ENCODE data around the gene FERMT1. TPM values are rescaled to one million over a fixed set of nuclear protein-coding genes. Genes with fewer than 3 reads are reported as not detected.
"Not testable (repeated sequence)": the region's sequence is repeated elsewhere in the genome, so short reads cannot be mapped to it uniquely, and the experiment has no call there.

FERMT1 gene
- total RNA-seq, 4 donors from 2014 or later, result 0.16 to 2.2 (median 1.0) TPM

DNA sequence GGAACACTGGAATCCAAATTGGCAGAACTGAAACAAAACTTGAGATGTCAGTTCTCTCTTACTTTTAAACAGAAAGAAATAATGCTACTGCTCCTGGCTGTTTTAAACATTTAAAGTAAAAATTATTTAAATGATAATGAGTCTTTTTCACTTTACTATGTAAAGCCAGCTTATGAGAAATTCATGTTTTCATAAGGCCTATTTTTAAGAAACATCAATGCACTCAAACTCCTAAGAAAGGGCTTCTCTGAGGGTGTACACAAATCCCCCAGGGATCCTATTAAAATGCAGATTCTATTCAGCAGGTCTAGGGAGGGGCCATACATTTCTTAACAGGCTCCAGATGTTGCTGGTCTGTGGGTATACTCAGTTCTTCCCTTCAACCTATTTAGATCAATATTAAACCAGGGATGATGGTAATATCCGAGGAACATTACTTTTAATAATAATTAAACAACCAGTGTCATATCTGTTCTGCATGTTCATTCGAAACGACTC lies 2.3 kb downstream of the FERMT1 start:
- peaks cover 0 to 16% (median 3%) of the 10 kb centered on the region in 3 donors for H3K4me1 ChIP-seq
- no peak overlapping the region for H3K4me3 ChIP-seq
- no peak overlapping the region for H3K27ac ChIP-seq
- 79 to 80% methylated on average over 3 of the region's 3 CpGs for WGBS, 2 donors (ENCODE audit: low coverage in 1 of 2)
- peaks cover 54% of the 10 kb centered on the region for H3K27me3 ChIP-seq
- peaks cover 0 to 3% of the 10 kb centered on the region in 2 donors for H3K36me3 ChIP-seq
- no peaks in the 10 kb centered on the region for H3K9me3 ChIP-seq
- TF ChIP-seq CTCF (IDR thresholded peaks at IDR 0.05) (no peak), EP300 (IDR thresholded peaks at IDR 0.05) (no peak), POLR2A (IDR thresholded peaks at IDR 0.05) (no peak), POLR2AphosphoS5 (IDR thresholded peaks at IDR 0.05) (no peak)
- no peak for ATAC-seq

- TF ChIP-seq CTCF (IDR thresholded peaks at IDR 0.05) (no peak), EP300 (IDR thresholded peaks at IDR 0.05) (no peak), POLR2A (IDR thresholded peaks at IDR 0.05) (no peak), POLR2AphosphoS5 (IDR thresholded peaks at IDR 0.05) (no peak)
- Histone ChIP-seq H3K27me3 (peaks cover 17% of the 10 kb centered on the region), H3K36me3 (peaks cover 0 to 13% of the 10 kb centered on the region in 2 donors), H3K27ac (no peak overlapping the region), H3K9me3 (peaks cover 0 to 28% (median 0%) of the 10 kb centered on the region in 3 donors), H3K4me1 (no peaks in the 10 kb centered on the region), H3K4me3 (no peak overlapping the region)
- 83 to 93% methylated on average over 3 of the region's 3 CpGs for WGBS, 2 donors (ENCODE audit: low coverage in 1 of 2)
- ATAC-seq, result no peak
These were observed 6.1 kb downstream of the FERMT1 start for GRCh38 chr20:6116758-6117157.

DNA sequence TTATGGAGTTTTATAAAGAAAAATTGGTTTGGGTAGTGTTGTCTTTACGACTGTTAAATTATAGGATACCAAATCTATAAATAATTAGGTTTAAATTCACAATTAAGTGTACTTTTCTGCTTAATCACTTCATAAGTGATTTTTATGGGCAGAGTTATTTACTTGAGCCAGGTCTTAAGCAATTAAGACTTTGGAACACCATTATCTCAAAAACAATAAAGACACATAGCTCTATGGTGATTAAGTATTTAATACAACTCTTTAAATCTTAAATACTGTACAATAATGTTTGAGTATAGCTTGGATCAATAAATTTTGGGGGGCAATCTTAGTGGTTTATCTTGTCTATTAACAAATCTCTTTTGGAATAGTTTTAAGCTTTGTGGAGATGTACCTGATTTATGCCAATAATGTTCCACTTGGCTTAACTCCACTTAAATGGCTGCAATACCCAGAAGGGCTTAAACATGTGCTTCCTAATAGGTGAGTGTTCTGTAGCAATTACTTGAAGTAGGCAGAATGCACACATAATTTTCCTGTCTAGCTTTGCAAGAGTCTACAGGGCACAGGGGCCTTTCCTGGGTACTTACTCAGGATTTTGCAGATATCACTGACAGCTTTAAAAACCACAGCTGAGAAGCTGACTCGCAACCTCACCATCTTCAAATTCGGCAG lies 7.5 kb downstream of the FERMT1 start:
- peaks cover 0 to 13% of the 10 kb centered on the region in 2 donors for H3K36me3 ChIP-seq
- peaks cover 8% of the 10 kb centered on the region for H3K27me3 ChIP-seq
- no peaks in the 10 kb centered on the region for H3K4me1 ChIP-seq
- no peak for ATAC-seq
- WGBS, 2 donors (ENCODE audit: low coverage in 1 of 2), result 100% methylated on average over 1 of the region's 3 CpGs
- no peak for TF ChIP-seq CTCF (IDR thresholded peaks at IDR 0.05)
- TF ChIP-seq POLR2AphosphoS5 (IDR thresholded peaks at IDR 0.05), result no peak
- no peak for TF ChIP-seq EP300 (IDR thresholded peaks at IDR 0.05)
- TF ChIP-seq POLR2A (IDR thresholded peaks at IDR 0.05), result no peak
- no peak overlapping the region for H3K4me3 ChIP-seq
- H3K27ac ChIP-seq, result no peak overlapping the region
- peaks cover 0 to 28% (median 0%) of the 10 kb centered on the region in 3 donors for H3K9me3 ChIP-seq

GRCh38 chr20:6114696-6115095 lies 8.1 kb downstream of the FERMT1 start:
- 100% methylated on average over 1 of the region's 1 CpG for WGBS, 2 donors (ENCODE audit: low coverage in 1 of 2)
- TF ChIP-seq CTCF (IDR thresholded peaks at IDR 0.05) (no peak), POLR2AphosphoS5 (IDR thresholded peaks at IDR 0.05) (no peak), EP300 (IDR thresholded peaks at IDR 0.05) (no peak), POLR2A (IDR thresholded peaks at IDR 0.05) (no peak)

GRCh38 chr20:6113951-6114350 lies 8.9 kb downstream of the FERMT1 start:
- no peaks in the 10 kb centered on the region for H3K4me1 ChIP-seq
- no peak overlapping the region for H3K27ac ChIP-seq
- H3K27me3 ChIP-seq, result peaks cover 4% of the 10 kb centered on the region
- H3K4me3 ChIP-seq, result no peak overlapping the region
- ATAC-seq, result no peak
- peaks cover 0 to 28% (median 0%) of the 10 kb centered on the region in 3 donors for H3K9me3 ChIP-seq
- TF ChIP-seq EP300 (IDR thresholded peaks at IDR 0.05) (no peak), POLR2A (IDR thresholded peaks at IDR 0.05) (no peak), POLR2AphosphoS5 (IDR thresholded peaks at IDR 0.05) (no peak), CTCF (IDR thresholded peaks at IDR 0.05) (no peak)
- peaks cover 0 to 13% of the 10 kb centered on the region in 2 donors for H3K36me3 ChIP-seq
- WGBS, 2 donors (ENCODE audit: low coverage in 1 of 2), result 70 to 92% methylated on average over 3 of the region's 3 CpGs

More at GRCh38 chr20:6114696-6115095, 8.1 kb downstream of the FERMT1 start:
- ATAC-seq, result no peak
- peaks cover 8% of the 10 kb centered on the region for H3K27me3 ChIP-seq
- H3K36me3 ChIP-seq, result peaks cover 0 to 13% of the 10 kb centered on the region in 2 donors
- H3K9me3 ChIP-seq, result peaks cover 0 to 28% (median 0%) of the 10 kb centered on the region in 3 donors
- no peak overlapping the region for H3K4me3 ChIP-seq
- H3K4me1 ChIP-seq, result no peaks in the 10 kb centered on the region
- H3K27ac ChIP-seq, result no peak overlapping the region

- Histone ChIP-seq H3K9me3 (peaks cover 0 to 28% (median 0%) of the 10 kb centered on the region in 3 donors), H3K36me3 (peaks cover 0 to 13% of the 10 kb centered on the region in 2 donors)
- not testable (repeated sequence) for H3K27me3 ChIP-seq, H3K4me1 ChIP-seq, H3K4me3 ChIP-seq, ATAC-seq, H3K27ac ChIP-seq
- WGBS, 2 donors (ENCODE audit: low coverage in 1 of 2), result 80 to 89% methylated on average over 2 of the region's 2 CpGs
These were observed 9.9 kb downstream of the FERMT1 start for GRCh38 chr20:6112965-6113364.

Measured in gastroesophageal sphincter (tissue), 4 donors.